Stimulated activated CD4-positive, alpha-beta T cell treated with anti-CD3 and anti-CD28 coated beads, Interleukin-12 subunit alpha, Interleukin-12 subunit beta, amount 100 ng/mL, for 4 hours (primary cell): ENCODE measurements around the gene ABCB1.
"Not testable (repeated sequence)": the region's sequence is repeated elsewhere in the genome, so short reads cannot be mapped to it uniquely, and the experiment has no call there.

Source experiments
- DNase-seq: peaks from one replicate; pipeline ENCODE4 v3.0.0-alpha.2; 2020

ABCB1 gene

GRCh38 chr7:87464830-87465533, 135.7 kb downstream of the ABCB1 start:
- DNase-seq = not testable (repeated sequence)

- DNase-seq = no peak
These were observed 136.7 kb downstream of the ABCB1 start for GRCh38 chr7:87463982-87464381.

- DNase-seq = not testable (repeated sequence)
These were observed 140.2 kb downstream of the ABCB1 start for GRCh38 chr7:87460444-87460843.

GRCh38 chr7:87459941-87460340, 140.7 kb downstream of the ABCB1 start:
- no peak for DNase-seq

GRCh38 chr7:87458148-87458547, 142.5 kb downstream of the ABCB1 start:
- DNase-seq = no peak

GRCh38 chr7:87456247-87456646, 144.4 kb downstream of the ABCB1 start:
- DNase-seq = no peak
